Measurements from ENCODE around the gene ELMOD2. TPM values are rescaled to one million over a fixed set of nuclear protein-coding genes. Genes with fewer than 3 reads are reported as not detected.

The ELMOD2 gene
- total RNA-seq, 1 donor from 2014 or later = 44.7 TPM

Other genes with a start within 250 kb of the ELMOD2 start
- 68.3 and 79.8 TPM in 2 replicates for gene SCOC, start 150.5 kb upstream of the ELMOD2 start, total RNA-seq
- gene CLGN, start 96.5 kb upstream of the ELMOD2 start, total RNA-seq = 7.7 and 8.1 TPM in 2 replicates
- not detected in 2 replicates for gene MGAT4D, start 25.9 kb upstream of the ELMOD2 start, total RNA-seq
- gene UCP1, start 44.8 kb downstream of the ELMOD2 start, total RNA-seq = 0.43 TPM in 1 of 2 replicates, not detected in the other
- 15.1 and 20.3 TPM in 2 replicates for gene TBC1D9, start 232.2 kb downstream of the ELMOD2 start, total RNA-seq